Skeletal muscle satellite cell (primary cell): ENCODE results near the gene CDHR5.

Experiments
- H3K27me3 ChIP-seq: 2 replicates; pipeline ENCODE4 v1.7.0; 2013; ENCODE audit warnings: low read length; ENCODE audit not compliant: control insufficient read depth, insufficient read depth
- H3K36me3 ChIP-seq: 2 replicates; pipeline ENCODE4 v1.7.0; 2013; ENCODE audit warnings: mild to moderate bottlenecking, control low read depth, low read length; ENCODE audit not compliant: insufficient read depth
- H3K4me1 ChIP-seq: 2 replicates; pipeline ENCODE4 v1.7.0; 2013; ENCODE audit warnings: low read length; ENCODE audit not compliant: control insufficient read depth, insufficient read depth
- H3K4me2 ChIP-seq: 2 replicates; pipeline ENCODE4 v1.7.0; 2013; ENCODE audit warnings: mild to moderate bottlenecking, low read length
- H3K4me3 ChIP-seq: 2 replicates; pipeline ENCODE4 v1.7.0; 2013; ENCODE audit warnings: low read length
- H3K9ac ChIP-seq: 2 replicates; pipeline ENCODE4 v1.7.0; 2013; ENCODE audit warnings: mild to moderate bottlenecking, low read depth, low read length, moderate library complexity
- H3K9me3 ChIP-seq: replicated peaks from 2 replicates; pipeline ENCODE4 v1.7.0; 2013; ENCODE audit warnings: mild to moderate bottlenecking, control low read depth, low read length

CDHR5 gene

DNA sequence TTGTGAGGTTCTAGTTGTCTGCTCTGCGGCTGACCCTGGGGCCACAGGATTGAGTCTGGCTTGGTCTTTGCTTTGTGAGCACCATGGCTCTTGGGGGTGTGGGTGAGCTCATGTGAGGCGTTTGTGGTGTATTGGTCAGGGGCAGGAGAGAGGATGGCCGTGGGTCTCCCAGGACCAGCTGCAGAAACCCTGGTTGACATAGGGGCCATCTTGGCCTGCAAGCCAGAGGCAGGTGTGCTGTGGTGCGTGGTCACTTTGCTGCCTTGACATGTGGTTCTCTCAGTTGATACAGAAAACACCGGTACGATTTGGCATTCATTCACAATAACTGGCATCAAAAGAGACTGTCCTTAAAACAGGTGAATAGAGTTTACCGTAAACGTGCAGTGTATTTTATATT is 37.2 kb downstream of the CDHR5 start:
- H3K4me2 ChIP-seq = peak overlapping the region; percentile 51
- peaks cover 60% of the 10 kb centered on the region for H3K36me3 ChIP-seq

DNA sequence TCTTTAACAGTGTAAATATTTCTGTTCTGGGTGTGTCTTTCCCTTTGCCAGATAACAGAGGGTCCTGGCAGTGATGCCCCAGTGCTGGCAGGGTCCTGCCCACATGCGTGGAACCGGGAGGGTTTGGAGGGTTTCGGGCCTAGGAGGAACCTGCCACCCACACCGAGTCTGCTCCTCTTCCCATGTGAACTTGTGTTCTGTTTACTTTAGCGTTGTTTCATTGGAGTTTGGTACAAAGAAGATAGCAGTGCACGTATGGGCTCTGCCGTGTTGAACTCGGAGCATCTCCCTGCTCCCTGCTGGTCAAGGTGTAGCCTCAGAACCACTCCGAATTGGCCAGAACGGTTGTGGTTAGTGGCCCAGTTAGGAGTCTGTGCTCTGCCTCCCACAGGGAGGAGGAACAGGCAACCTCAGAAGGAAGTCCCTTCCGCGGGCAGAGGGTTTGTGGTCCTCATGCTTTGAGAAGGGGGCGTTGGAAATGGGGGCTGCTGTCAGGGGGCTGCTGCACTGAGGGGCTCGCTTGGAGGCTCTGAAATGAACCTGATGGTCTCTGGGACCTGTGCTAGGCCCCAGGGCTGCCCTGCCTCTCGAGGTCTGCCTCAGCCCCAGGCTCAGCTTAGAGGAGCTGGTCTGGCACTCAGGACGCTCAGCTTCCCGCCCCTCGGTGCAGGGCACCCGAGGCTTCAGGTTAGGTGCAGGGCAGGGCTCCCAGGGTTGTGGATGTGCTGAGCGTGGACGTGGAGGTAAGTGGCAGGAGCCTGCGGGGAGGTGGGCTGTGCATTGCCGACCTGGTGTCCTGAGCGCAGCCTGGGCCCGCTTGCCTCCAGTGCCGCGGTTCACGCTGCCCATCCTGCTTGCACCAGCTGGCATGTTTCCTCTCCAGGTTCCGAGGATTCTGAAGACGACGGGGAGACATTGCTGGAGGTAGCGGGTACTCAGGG is 38.1 kb downstream of the CDHR5 start:
- Histone ChIP-seq H3K4me3 (no peak overlapping the region), H3K4me1 (peaks cover 13% of the 10 kb centered on the region), H3K4me2 (no peak overlapping the region), H3K36me3 (peaks cover 54% of the 10 kb centered on the region), H3K27me3 (no peaks in the 10 kb centered on the region), H3K9ac (no peak overlapping the region), H3K9me3 (no peaks in the 10 kb centered on the region)

More for the DNA sequence above, 37.2 kb downstream of the CDHR5 start:
- peaks cover 13% of the 10 kb centered on the region for H3K4me1 ChIP-seq
- no peaks in the 10 kb centered on the region for H3K27me3 ChIP-seq
- H3K9me3 ChIP-seq = no peaks in the 10 kb centered on the region
- H3K9ac ChIP-seq = no peak overlapping the region
- H3K4me3 ChIP-seq = no peak overlapping the region

DNA sequence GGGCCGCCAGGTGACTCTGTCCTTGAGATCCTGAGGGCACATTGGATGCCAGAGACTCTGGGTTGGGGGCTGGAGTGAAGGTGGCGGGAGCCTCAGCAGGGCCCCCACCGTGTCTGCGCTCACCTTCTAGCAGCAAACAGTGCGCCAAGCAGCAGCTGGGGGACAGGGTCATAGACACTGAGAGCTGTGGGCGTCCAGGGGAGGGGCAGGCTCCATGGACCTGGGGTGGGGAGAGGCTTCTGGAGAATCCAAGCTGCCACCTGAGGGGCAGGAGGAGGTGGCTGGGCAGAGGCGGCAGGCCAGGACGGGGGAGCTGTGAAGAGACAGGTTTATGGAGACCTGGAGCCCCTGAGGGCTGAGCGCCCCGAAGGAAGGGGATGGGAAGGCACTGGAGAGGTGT is 40.5 kb downstream of the CDHR5 start:
- H3K4me1 ChIP-seq = peaks cover 21% of the 10 kb centered on the region
- no peak overlapping the region for H3K4me2 ChIP-seq
- H3K9me3 ChIP-seq = no peaks in the 10 kb centered on the region
- no peaks in the 10 kb centered on the region for H3K27me3 ChIP-seq
- H3K4me3 ChIP-seq = no peak overlapping the region
- no peak overlapping the region for H3K9ac ChIP-seq
- peaks cover 34% of the 10 kb centered on the region for H3K36me3 ChIP-seq

- peaks cover 26% of the 10 kb centered on the region for H3K4me1 ChIP-seq
- peaks cover 15% of the 10 kb centered on the region for H3K36me3 ChIP-seq
- H3K9ac ChIP-seq = no peak overlapping the region
- H3K9me3 ChIP-seq = no peaks in the 10 kb centered on the region
- no peak overlapping the region for H3K4me2 ChIP-seq
- no peak overlapping the region for H3K4me3 ChIP-seq
- H3K27me3 ChIP-seq = no peaks in the 10 kb centered on the region
Measured at GRCh38 chr11:581752-582151, 43.0 kb downstream of the CDHR5 start.

DNA sequence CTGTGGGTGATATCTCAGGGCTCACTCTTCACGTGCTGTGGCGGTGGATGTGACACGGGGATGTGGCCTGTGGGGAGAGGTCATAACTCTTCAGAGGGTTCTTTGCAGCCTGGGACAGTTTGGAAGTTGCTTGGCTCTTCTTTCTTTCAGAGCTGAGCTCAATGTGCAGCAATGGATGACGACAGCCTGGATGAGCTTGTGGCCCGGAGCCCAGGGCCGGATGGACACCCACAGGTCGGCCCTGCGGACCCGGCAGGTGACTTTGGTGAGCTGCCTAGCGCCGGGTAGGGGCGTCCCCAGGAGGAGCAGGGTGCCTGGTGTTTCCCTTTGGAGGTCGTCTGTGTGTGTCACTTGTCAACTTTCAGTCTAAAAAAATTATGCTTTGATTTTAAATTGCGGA is 43.4 kb downstream of the CDHR5 start:
- Histone ChIP-seq H3K9me3 (no peaks in the 10 kb centered on the region), H3K4me1 (peaks cover 26% of the 10 kb centered on the region), H3K4me3 (no peak overlapping the region), H3K36me3 (peaks cover 12% of the 10 kb centered on the region), H3K4me2 (no peak overlapping the region), H3K27me3 (no peaks in the 10 kb centered on the region), H3K9ac (no peak overlapping the region)

DNA sequence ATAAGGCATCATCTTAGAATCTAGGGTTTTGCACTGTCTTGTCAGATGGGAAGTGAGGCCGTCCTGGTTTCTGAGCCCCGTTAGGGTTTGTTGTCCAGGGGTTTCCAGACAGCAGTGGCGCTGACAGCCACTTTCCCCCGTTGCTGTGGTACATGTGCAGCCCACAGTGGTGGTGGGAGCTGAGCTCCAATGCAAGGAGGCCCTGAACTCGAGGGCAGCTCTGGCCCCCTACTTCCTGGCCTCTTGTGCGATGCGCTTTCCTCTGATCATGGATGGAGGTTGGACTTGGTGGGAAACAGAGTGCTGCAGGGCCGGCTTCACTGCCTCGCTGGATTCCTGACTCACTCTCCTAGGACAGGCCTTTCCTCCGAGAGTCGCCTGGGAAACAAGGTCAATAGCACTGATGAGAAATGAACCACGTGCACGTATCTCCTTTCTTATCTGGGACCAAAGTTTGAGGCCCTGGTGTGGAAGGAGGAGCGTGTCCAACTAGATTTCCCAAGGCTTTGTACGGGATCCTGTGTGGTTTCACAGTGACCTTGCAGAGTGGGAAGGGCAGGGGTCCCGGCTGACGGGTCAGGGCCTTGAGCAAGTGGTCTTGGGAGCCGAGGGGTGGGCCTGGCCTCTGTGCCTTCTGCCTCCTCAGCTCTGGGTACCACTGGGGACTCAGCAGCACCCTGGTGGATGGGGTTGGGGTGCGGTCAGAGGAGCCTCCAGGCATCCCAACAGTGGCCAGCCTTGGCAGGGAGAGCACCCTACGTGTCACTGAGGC is 44.7 kb downstream of the CDHR5 start:
- Histone ChIP-seq H3K36me3 (peaks cover 10% of the 10 kb centered on the region), H3K4me2 (peak overlapping the region; percentile 32), H3K9ac (no peak overlapping the region), H3K27me3 (no peaks in the 10 kb centered on the region), H3K4me3 (no peak overlapping the region), H3K9me3 (no peaks in the 10 kb centered on the region), H3K4me1 (peaks cover 31% of the 10 kb centered on the region)

GRCh38 chr11:578276-579035 is 46.3 kb downstream of the CDHR5 start:
- Histone ChIP-seq H3K4me1 (peaks cover 34% of the 10 kb centered on the region), H3K27me3 (no peaks in the 10 kb centered on the region), H3K9me3 (no peaks in the 10 kb centered on the region), H3K9ac (peak overlapping the region; percentile 98), H3K4me3 (peak overlapping the region; percentile 90), H3K36me3 (peaks cover 2% of the 10 kb centered on the region), H3K4me2 (peak overlapping the region; percentile 89)

DNA sequence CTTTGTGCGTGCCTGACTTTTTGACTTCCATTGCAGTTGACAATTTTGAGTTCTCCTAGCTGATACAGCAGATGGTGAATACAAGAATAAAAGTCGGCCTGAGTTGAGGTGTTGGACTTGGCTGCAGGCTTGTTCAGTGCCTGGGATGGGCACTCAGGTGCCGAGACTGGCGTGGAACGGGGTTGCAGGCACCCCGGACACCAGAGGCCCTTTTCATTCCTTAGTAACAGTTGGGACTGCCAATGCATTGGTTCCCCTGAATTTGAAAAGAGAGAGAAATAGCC is 47.2 kb downstream of the CDHR5 start:
- H3K4me1 ChIP-seq = peaks cover 34% of the 10 kb centered on the region
- peak overlapping the region; percentile 90 for H3K4me3 ChIP-seq
- no peaks in the 10 kb centered on the region for H3K27me3 ChIP-seq
- H3K9ac ChIP-seq = peak overlapping the region; percentile 98
- H3K9me3 ChIP-seq = no peaks in the 10 kb centered on the region
- H3K36me3 ChIP-seq = no peaks in the 10 kb centered on the region
- H3K4me2 ChIP-seq = peak overlapping the region; percentile 89

DNA sequence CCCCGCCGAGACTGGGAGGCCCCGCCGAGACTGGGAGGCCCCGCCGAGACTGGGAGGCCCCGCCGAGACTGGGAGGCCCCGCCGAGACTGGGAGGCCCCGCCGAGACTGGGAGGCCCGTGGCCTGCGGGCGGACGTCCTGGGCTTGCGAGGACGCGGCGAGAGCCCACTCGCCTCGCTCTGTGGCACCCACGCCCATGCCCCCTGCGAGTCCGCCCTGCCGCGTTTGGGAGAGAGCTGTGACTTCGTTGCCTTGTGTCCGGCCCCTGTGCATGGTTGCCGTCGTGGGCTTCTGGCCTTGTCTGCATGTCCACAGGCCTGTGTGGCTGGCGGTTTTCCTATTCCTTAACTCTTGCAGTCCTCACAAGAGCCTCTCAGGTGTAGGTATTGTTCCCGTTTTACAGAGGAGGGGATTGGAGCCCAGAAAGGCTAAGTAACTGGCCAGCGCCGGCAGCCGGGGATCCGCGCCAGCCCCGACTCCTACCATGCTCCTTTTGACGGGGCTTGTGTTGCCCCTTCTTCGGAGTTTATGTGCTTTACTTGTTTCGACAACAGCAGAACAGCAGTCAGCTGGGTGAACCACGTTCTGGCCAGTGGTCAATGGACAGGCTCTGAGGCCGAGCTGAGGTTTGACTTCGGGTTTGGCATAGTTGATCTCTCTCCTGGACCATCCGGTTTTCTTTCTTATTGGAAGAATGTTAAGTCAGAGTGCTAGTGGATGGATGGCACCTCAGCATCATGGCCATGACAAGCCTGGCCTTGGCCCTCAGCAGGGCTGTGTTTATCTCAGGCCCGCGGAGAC is 47.7 kb downstream of the CDHR5 start:
- H3K4me3 ChIP-seq = peak overlapping the region; percentile 90
- H3K27me3 ChIP-seq = no peaks in the 10 kb centered on the region
- peak overlapping the region; percentile 89 for H3K4me2 ChIP-seq
- H3K4me1 ChIP-seq = peaks cover 34% of the 10 kb centered on the region
- no peaks in the 10 kb centered on the region for H3K36me3 ChIP-seq
- no peaks in the 10 kb centered on the region for H3K9me3 ChIP-seq
- peak overlapping the region; percentile 98 for H3K9ac ChIP-seq

DNA sequence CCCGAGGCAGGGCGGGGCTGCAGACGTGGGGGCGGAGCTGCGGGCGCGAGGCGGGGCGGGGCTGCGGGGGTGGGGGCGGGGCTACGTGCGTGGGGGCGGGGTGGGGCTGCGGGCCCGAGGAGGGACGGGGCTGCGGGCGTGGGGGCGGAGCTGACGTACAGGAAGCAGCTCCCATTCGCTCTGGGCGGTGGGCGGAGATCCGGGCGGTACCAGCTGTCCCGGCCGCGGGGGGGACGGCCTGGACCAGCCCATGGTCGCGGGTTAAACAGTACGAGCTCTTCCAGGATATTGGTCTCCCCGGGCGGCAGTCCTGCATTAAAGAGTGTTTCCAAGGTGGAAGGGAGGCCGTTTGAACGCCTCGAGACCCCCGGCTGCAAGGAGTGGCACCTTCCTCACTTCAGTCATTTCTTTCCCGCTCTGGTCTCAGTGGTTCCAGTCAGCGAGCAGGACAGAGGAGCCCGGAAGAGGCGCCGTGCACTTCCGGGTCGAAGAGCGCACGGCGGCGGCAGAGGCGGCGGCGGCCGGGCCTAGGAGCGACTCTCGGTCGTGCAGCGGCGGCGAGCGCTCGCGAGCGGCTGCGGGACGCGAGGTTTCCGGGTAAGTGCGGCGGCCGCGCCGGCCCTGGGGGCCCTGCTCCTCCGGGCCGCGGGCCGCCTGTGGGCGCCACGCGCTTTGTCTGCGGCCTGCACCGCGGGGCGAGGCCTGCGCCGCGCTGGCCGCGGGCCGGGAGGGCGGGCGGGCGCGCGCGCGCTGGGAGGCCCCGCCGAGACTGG is 48.6 kb downstream of the CDHR5 start, which contains the start of gene PHRF1:
Gene PHRF1 (plus strand): TSS at position 475 of the 773 bp plus-strand sequence. CDS start 5,043 bp downstream, outside the sequence.
- peaks cover 34% of the 10 kb centered on the region for H3K4me1 ChIP-seq
- H3K4me2 ChIP-seq = peak within 1 kb of the TSS; percentile 97
- peak within 1 kb of the TSS; percentile 98 for H3K9ac ChIP-seq
- H3K9me3 ChIP-seq = no peaks in the 10 kb centered on the region
- H3K27me3 ChIP-seq = no peaks in the 10 kb centered on the region
- peak within 1 kb of the TSS; percentile 90 for H3K4me3 ChIP-seq
- H3K36me3 ChIP-seq = no peaks in the 10 kb centered on the region
